ENCODE measurements around the gene TNPO3.
A peak's percentile ranks its signal among the peaks of the same experiment; 100 is the strongest.

The TNPO3 gene

DNA sequence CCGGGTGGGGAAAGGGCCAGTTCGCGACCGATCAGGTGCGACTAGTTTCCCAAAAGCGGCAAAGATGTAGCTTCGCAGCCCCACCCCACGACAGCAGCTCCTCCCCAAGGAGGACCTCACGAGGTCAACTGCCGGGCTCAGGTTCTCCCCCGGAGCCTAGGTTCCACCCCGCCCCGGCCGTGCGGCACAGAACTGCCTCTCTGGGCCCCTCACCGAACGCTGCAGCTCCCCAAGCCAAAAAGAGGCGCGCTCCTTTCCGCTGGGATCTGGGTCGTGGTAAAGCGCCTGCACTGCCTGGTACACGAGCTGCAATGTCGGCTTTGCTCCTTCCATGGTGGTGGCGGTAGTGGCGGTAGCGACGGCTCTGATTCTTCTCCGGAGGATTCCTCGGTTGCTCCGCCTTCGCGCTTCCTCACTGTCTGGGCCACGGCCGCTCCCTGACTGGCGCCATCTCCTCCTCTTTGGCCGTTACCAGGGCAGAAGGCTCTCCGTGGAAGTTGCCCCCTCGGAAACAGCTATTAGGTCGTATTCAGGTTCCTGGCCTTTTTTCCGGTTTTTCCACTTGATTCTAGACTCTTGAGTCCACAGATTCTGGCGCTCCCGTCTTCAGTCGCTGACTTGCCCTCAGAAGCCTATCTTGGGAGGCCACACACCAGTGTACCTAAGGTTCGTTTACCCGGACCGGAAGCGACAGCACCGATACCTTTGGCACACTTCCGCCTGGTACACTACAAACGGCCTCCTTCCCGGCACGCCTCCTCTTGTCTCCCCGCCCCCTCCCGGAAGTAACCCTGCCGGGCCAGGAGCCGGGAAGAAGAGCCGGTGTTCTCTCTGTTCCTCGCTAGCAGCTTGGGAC is at the start of gene TNPO3:
Gene TNPO3 (minus strand): TSS at position 674 of the 856 bp plus-strand sequence. CDS start 341 bp downstream, at position 333.
- in situ Hi-C loops (cut with MboI; ENCODE audit: low pct_unique_long_range_greater_than_20kb, low sequenced_read_pairs, unreplicated experiment): no loop called here
- peak; percentile 90 for DNase-seq (ENCODE audit: low spot score)
- no peak for TF ChIP-seq CTCF (IDR thresholded peaks at IDR 0.05; ENCODE audit: extremely low read depth, insufficient read depth, missing control alignments)

GRCh38 chr7:129103561-129104324 is 48.8 kb upstream of the TNPO3 start:
- no peak for TF ChIP-seq CTCF (IDR thresholded peaks at IDR 0.05; ENCODE audit: extremely low read depth, insufficient read depth, missing control alignments)
- DNase-seq (ENCODE audit: low spot score): no peak
- in situ Hi-C loops (cut with MboI; ENCODE audit: low pct_unique_long_range_greater_than_20kb, low sequenced_read_pairs, unreplicated experiment): no loop called here

- DNase-seq (ENCODE audit: low spot score): no peak
- TF ChIP-seq CTCF (IDR thresholded peaks at IDR 0.05; ENCODE audit: extremely low read depth, insufficient read depth, missing control alignments): no peak
- in situ Hi-C loops (cut with MboI; ENCODE audit: low pct_unique_long_range_greater_than_20kb, low sequenced_read_pairs, unreplicated experiment): no loop called here
Observed at GRCh38 chr7:129101746-129102145, 46.8 kb upstream of the TNPO3 start.

DNA sequence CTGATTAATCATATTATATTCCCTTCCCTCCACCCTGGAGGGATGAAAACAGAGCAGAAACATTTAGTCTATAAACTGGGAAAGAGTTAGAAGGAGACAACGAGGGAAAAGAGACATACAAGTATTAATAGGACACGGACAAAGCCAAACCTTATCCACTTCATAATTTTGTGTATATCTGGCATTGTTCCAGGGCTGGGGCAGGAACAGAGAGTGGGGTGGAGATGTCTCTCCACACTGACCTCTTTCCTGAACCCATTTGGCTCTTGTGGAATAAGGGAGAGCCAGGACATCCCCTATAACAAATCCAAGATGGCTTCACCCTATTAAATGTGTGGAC is 45.9 kb upstream of the TNPO3 start:
- TF ChIP-seq CTCF (IDR thresholded peaks at IDR 0.05; ENCODE audit: extremely low read depth, insufficient read depth, missing control alignments): no peak
- no peak for DNase-seq (ENCODE audit: low spot score)
- in situ Hi-C loops (cut with MboI; ENCODE audit: low pct_unique_long_range_greater_than_20kb, low sequenced_read_pairs, unreplicated experiment): no loop called here

DNA sequence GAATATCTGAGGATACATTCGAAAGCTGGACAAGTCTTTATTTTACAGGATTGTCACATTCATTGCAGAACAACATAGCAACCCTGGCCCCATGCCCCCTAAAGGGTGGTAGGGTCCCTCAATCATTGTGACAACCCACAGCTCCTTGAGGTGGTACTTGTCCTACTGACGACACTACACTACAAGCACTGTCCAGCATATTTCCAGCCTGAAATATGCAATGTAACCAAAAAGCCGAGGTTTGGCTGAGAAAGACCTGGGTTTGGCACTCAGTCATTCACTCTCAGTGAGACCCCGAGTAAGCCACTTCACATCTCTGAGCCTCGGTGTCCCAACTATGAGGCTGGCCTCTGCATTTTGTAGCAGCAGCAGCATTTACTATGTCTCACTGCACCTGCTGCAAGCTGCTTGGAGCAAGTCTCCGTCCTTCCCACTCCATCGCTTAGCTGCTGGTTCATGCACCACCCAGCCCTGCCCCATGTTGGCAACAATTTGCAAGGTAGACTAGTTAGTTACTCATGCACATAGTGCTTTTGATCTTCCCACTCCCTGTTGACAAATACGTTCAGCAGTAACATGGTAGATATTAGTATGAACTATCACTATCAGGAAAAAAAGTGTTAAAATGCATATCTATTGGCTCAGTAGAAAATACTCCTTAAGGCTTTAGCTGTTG is 43.6 kb upstream of the TNPO3 start:
- in situ Hi-C loops (cut with MboI; ENCODE audit: low pct_unique_long_range_greater_than_20kb, low sequenced_read_pairs, unreplicated experiment): no loop called here

More for the DNA sequence above, 43.6 kb upstream of the TNPO3 start:
- no peak for DNase-seq (ENCODE audit: low spot score)
- no peak for TF ChIP-seq CTCF (IDR thresholded peaks at IDR 0.05; ENCODE audit: extremely low read depth, insufficient read depth, missing control alignments)
